GM12865 (cell line): ENCODE data around the gene IFT27.
"Not testable (repeated sequence)": the region's sequence is repeated elsewhere in the genome, so short reads cannot be mapped to it uniquely, and the experiment has no call there.

ENCODE experiments used
- DNase-seq: peaks from one replicate; pipeline ENCODE4 v3.0.0; 2010; ENCODE audit warnings: low read depth
- H3K4me3 ChIP-seq: 2 replicates; pipeline ENCODE4 v1.5.1; 2011; ENCODE audit warnings: mild to moderate bottlenecking, low read depth, low read length, control low read depth
- CTCF ChIP-seq: IDR thresholded peaks from 2 replicates; pipeline ENCODE4 v1.5.1; 2011; ENCODE audit warnings: low read length, control low read depth, low read depth, inconsistent platforms; ENCODE audit not compliant: insufficient read depth; ENCODE audit errors: missing control alignments

Gene IFT27

GRCh38 chr22:36756746-36757655 is 18.9 kb downstream of the IFT27 start:
- no peak for DNase-seq
- TF ChIP-seq CTCF, result no peak
- H3K4me3 ChIP-seq, result no peak overlapping the region

GRCh38 chr22:36756031-36756430 is 19.9 kb downstream of the IFT27 start:
- DNase-seq, result no peak
- no peak for TF ChIP-seq CTCF
- no peak overlapping the region for H3K4me3 ChIP-seq

GRCh38 chr22:36755316-36755715 is 20.6 kb downstream of the IFT27 start:
- H3K4me3 ChIP-seq, result no peak overlapping the region
- no peak for DNase-seq
- no peak for TF ChIP-seq CTCF

GRCh38 chr22:36754881-36755280 is 21.0 kb downstream of the IFT27 start:
- not testable (repeated sequence) for DNase-seq, H3K4me3 ChIP-seq

- DNase-seq, result no peak
- no peak for TF ChIP-seq CTCF
- no peak overlapping the region for H3K4me3 ChIP-seq
Observed at GRCh38 chr22:36753916-36754315, 22.0 kb downstream of the IFT27 start.

- H3K4me3 ChIP-seq, result no peak overlapping the region
- no peak for DNase-seq
- TF ChIP-seq CTCF, result no peak
Observed at GRCh38 chr22:36753120-36753802, 22.7 kb downstream of the IFT27 start.

GRCh38 chr22:36746375-36746970 is 29.4 kb downstream of the IFT27 start:
- no peak for TF ChIP-seq CTCF
- no peak for DNase-seq
- no peak overlapping the region for H3K4me3 ChIP-seq
